ENCODE measurements around the gene PCED1A.

The PCED1A gene

GRCh38 chr20:2817341-2817726 lies 23.1 kb downstream of the PCED1A start:
- TF ChIP-seq CTCF (IDR thresholded peaks at IDR 0.05; ENCODE audit: low read depth, low read length), result no peak
- no peak overlapping the region for H3K4me3 ChIP-seq (ENCODE audit: low read depth, low read length)

GRCh38 chr20:2816583-2817340 lies 23.7 kb downstream of the PCED1A start:
- no peak overlapping the region for H3K4me3 ChIP-seq (ENCODE audit: low read depth, low read length)
- no peak for TF ChIP-seq CTCF (IDR thresholded peaks at IDR 0.05; ENCODE audit: low read depth, low read length)

GRCh38 chr20:2816030-2816582 lies 24.3 kb downstream of the PCED1A start, which contains the start of gene TMEM239:
TMEM239 (plus strand) TSS chr20:2816364; CDS start chr20:2816555, 191 bp downstream.
- no peak for TF ChIP-seq CTCF (IDR thresholded peaks at IDR 0.05; ENCODE audit: low read depth, low read length)
- H3K4me3 ChIP-seq (ENCODE audit: low read depth, low read length), result no peak within 1 kb of the TSS

GRCh38 chr20:2815242-2815900 lies 25.1 kb downstream of the PCED1A start:
- no peak overlapping the region for H3K4me3 ChIP-seq (ENCODE audit: low read depth, low read length)

GRCh38 chr20:2814587-2815051 lies 25.8 kb downstream of the PCED1A start, which contains the start of gene C20orf141:
C20orf141 (plus strand) TSS chr20:2814987; CDS start chr20:2815185, 198 bp downstream.
- TF ChIP-seq CTCF (IDR thresholded peaks at IDR 0.05; ENCODE audit: low read depth, low read length), result no peak
- no peak within 1 kb of the TSS for H3K4me3 ChIP-seq (ENCODE audit: low read depth, low read length)

More at GRCh38 chr20:2815242-2815900, 25.1 kb downstream of the PCED1A start:
- TF ChIP-seq CTCF (IDR thresholded peaks at IDR 0.05; ENCODE audit: low read depth, low read length), result no peak

- no peak overlapping the region for H3K4me3 ChIP-seq (ENCODE audit: low read depth, low read length)
- TF ChIP-seq CTCF (IDR thresholded peaks at IDR 0.05; ENCODE audit: low read depth, low read length), result no peak
These were observed 26.4 kb downstream of the PCED1A start for GRCh38 chr20:2814076-2814475.

GRCh38 chr20:2812189-2812588 lies 28.3 kb downstream of the PCED1A start:
- TF ChIP-seq CTCF (IDR thresholded peaks at IDR 0.05; ENCODE audit: low read depth, low read length), result no peak
- no peak overlapping the region for H3K4me3 ChIP-seq (ENCODE audit: low read depth, low read length)
